Measurements from ENCODE around the gene BRD3OS. TPM values are rescaled to one million over a fixed set of nuclear protein-coding genes. Genes with fewer than 3 reads are reported as not detected.

Gene BRD3OS
- total and polyA plus RNA-seq, 10 of the 15 experiments (the other 5 are each of a cell fraction or from before 2014, with no cell fraction given), result 2.1 to 13.7 (median 10.7) TPM

GRCh38 chr9:134065612-134066419, 40.5 kb downstream of the BRD3OS start (continued):
- TF ChIP-seq, protein P1, sequence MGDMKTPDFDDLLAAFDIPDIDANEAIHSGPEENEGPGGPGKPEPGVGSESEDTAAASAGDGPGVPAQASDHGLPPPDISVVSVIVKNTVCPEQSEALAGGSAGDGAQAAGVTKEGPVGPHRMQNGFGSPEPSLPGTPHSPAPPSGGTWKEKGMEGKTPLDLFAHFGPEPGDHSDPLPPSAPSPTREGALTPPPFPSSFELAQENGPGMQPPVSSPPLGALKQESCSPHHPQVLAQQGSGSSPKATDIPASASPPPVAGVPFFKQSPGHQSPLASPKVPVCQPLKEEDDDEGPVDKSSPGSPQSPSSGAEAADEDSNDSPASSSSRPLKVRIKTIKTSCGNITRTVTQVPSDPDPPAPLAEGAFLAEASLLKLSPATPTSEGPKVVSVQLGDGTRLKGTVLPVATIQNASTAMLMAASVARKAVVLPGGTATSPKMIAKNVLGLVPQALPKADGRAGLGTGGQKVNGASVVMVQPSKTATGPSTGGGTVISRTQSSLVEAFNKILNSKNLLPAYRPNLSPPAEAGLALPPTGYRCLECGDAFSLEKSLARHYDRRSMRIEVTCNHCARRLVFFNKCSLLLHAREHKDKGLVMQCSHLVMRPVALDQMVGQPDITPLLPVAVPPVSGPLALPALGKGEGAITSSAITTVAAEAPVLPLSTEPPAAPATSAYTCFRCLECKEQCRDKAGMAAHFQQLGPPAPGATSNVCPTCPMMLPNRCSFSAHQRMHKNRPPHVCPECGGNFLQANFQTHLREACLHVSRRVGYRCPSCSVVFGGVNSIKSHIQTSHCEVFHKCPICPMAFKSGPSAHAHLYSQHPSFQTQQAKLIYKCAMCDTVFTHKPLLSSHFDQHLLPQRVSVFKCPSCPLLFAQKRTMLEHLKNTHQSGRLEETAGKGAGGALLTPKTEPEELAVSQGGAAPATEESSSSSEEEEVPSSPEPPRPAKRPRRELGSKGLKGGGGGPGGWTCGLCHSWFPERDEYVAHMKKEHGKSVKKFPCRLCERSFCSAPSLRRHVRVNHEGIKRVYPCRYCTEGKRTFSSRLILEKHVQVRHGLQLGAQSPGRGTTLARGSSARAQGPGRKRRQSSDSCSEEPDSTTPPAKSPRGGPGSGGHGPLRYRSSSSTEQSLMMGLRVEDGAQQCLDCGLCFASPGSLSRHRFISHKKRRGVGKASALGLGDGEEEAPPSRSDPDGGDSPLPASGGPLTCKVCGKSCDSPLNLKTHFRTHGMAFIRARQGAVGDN (IDR thresholded peaks at IDR 0.05), result no peak
- TF ChIP-seq POU2F2 (IDR thresholded peaks at IDR 0.05; ENCODE audit: borderline replicate concordance, low read depth, low read length) (no peak), EED (IDR thresholded peaks at IDR 0.05; ENCODE audit: low read depth) (peak; percentile 68; the same call in 1 of the 2 replicates), BRCA1 (IDR thresholded peaks at IDR 0.05; ENCODE audit: low read depth, low read length) (no peak), ZNF207 (IDR thresholded peaks at IDR 0.05; ENCODE audit: borderline replicate concordance) (no peak), CREM (IDR thresholded peaks at IDR 0.05; ENCODE audit: low read depth) (no peak), TCF7 (IDR thresholded peaks at IDR 0.05; ENCODE audit: borderline replicate concordance) (no peak), NFXL1 (IDR thresholded peaks at IDR 0.05; ENCODE audit: borderline replicate concordance) (no peak), BHLHE40 (IDR thresholded peaks at IDR 0.05; ENCODE audit: borderline replicate concordance in 1 of 2, low read depth in 2 of 2, low read length in 1 of 2) (0 out of 4 replicates have a peak, but pooled peaks have one; percentile 14 to 24), SMAD5 (IDR thresholded peaks at IDR 0.05; ENCODE audit: low read depth) (no peak), JUND (IDR thresholded peaks at IDR 0.05; ENCODE audit: low read depth, low read length) (0 out of 2 replicates have a peak, but pooled peaks have one; percentile 26), POLR2A (IDR thresholded peaks at IDR 0.05; ENCODE audit: low read depth, low read length) (peak; percentile 51; the same call in 1 of the 2 replicates), RELA (IDR thresholded peaks at IDR 0.05; ENCODE audit: borderline replicate concordance, partially characterized antibody) (no peak), NFIC (IDR thresholded peaks at IDR 0.05; ENCODE audit: low read depth, low read length) (no peak), LARP7 (IDR thresholded peaks at IDR 0.05) (no peak), MEF2B (IDR thresholded peaks at IDR 0.05; ENCODE audit: partially characterized antibody, poor library complexity, severe bottlenecking) (no peak), GABPA (IDR thresholded peaks at IDR 0.05; ENCODE audit: low read depth) (no peak), KDM1A (IDR thresholded peaks at IDR 0.05; ENCODE audit: borderline replicate concordance) (no peak)
- TF ChIP-seq, protein P2, sequence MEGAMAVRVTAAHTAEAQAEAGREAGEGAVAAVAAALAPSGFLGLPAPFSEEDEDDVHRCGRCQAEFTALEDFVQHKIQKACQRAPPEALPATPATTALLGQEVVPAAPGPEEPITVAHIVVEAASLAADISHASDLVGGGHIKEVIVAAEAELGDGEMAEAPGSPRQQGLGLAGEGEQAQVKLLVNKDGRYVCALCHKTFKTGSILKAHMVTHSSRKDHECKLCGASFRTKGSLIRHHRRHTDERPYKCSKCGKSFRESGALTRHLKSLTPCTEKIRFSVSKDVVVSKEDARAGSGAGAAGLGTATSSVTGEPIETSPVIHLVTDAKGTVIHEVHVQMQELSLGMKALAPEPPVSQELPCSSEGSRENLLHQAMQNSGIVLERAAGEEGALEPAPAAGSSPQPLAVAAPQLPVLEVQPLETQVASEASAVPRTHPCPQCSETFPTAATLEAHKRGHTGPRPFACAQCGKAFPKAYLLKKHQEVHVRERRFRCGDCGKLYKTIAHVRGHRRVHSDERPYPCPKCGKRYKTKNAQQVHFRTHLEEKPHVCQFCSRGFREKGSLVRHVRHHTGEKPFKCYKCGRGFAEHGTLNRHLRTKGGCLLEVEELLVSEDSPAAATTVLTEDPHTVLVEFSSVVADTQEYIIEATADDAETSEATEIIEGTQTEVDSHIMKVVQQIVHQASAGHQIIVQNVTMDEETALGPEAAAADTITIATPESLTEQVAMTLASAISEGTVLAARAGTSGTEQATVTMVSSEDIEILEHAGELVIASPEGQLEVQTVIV (IDR thresholded peaks at IDR 0.05; ENCODE audit: borderline replicate concordance, partially characterized antibody), result no peak
- TF ChIP-seq, protein P3, sequence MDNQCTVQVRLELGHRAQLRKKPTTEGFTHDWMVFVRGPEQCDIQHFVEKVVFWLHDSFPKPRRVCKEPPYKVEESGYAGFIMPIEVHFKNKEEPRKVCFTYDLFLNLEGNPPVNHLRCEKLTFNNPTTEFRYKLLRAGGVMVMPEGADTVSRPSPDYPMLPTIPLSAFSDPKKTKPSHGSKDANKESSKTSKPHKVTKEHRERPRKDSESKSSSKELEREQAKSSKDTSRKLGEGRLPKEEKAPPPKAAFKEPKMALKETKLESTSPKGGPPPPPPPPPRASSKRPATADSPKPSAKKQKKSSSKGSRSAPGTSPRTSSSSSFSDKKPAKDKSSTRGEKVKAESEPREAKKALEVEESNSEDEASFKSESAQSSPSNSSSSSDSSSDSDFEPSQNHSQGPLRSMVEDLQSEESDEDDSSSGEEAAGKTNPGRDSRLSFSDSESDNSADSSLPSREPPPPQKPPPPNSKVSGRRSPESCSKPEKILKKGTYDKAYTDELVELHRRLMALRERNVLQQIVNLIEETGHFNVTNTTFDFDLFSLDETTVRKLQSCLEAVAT (IDR thresholded peaks at IDR 0.05), result no peak; the same call in 1 of the 2 replicates
- TF ChIP-seq, protein P4, sequence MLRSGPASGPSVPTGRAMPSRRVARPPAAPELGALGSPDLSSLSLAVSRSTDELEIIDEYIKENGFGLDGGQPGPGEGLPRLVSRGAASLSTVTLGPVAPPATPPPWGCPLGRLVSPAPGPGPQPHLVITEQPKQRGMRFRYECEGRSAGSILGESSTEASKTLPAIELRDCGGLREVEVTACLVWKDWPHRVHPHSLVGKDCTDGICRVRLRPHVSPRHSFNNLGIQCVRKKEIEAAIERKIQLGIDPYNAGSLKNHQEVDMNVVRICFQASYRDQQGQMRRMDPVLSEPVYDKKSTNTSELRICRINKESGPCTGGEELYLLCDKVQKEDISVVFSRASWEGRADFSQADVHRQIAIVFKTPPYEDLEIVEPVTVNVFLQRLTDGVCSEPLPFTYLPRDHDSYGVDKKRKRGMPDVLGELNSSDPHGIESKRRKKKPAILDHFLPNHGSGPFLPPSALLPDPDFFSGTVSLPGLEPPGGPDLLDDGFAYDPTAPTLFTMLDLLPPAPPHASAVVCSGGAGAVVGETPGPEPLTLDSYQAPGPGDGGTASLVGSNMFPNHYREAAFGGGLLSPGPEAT (IDR thresholded peaks at IDR 0.05; ENCODE audit: low read depth), result no peak

Data from GM12878 (cell line).